ENCODE measurements around the gene FANCI.

The FANCI gene

DNA sequence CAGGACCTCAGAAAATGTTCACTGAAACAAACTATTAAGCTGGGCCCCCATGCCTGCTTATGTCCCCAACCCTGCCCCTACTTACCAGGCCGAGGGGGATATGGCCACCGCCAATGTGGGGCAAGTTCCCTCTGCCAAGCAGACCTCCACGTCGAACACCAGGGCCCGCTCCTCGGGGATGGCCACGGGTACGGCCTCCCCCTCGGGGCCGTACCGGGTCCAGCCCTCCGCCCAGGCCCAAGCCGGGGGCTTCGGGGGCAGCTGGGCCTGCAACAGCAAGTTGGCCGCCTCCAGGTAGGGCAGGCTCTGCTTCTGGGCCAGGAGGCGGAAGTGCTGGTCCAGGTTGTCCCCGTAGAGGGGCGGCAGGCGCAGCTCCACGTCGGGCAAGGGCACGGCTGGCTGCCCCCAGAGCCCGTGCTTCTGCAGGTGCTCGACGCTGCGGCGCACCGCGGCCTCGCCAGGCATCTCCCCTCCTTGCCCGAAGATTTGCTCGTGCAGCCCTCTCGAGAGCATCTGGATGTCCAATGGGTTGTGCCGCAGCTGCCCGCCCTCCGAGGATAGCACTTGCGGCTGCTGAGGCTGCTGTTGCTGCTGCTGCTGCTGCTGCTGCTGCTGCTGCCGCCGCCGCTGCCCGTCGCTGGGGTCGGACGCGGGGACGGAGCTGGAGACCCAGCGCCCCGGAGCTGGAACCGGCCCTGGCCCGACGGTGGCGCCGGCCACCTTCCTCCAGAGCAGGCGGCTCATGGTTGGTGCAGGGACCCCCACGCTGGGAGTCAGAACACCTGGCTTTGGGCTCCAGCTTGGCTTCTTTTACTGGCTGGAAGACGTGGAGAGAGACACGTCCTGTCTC, 89.5 kb downstream of the FANCI start:
- Histone ChIP-seq H3K79me2 (ENCODE audit: low read length) (peaks cover 62% of the 10 kb centered on the region), H3K9me3 (ENCODE audit: insufficient read depth, low read length) (no peaks in the 10 kb centered on the region), H3K9ac (ENCODE audit: low read length) (peak overlapping the region; percentile 82), H3K36me3 (replicated peaks; ENCODE audit: low read depth, low read length) (peaks cover 49% of the 10 kb centered on the region), H3K4me3 (ENCODE audit: low read length) (peak overlapping the region; percentile 84), H3K4me2 (ENCODE audit: low read length) (peak overlapping the region; percentile 97), H3K27me3 (ENCODE audit: low read depth, low read length) (no peaks in the 10 kb centered on the region), H3K27ac (ENCODE audit: low read length) (no peak overlapping the region), H2AFZ (ENCODE audit: low read depth, low read length) (no peak overlapping the region), H3K4me1 (ENCODE audit: low read length) (peaks cover 22% of the 10 kb centered on the region), H4K20me1 (ENCODE audit: insufficient read depth, low read length) (peaks cover 26% of the 10 kb centered on the region)
- TF ChIP-seq, protein P1, sequence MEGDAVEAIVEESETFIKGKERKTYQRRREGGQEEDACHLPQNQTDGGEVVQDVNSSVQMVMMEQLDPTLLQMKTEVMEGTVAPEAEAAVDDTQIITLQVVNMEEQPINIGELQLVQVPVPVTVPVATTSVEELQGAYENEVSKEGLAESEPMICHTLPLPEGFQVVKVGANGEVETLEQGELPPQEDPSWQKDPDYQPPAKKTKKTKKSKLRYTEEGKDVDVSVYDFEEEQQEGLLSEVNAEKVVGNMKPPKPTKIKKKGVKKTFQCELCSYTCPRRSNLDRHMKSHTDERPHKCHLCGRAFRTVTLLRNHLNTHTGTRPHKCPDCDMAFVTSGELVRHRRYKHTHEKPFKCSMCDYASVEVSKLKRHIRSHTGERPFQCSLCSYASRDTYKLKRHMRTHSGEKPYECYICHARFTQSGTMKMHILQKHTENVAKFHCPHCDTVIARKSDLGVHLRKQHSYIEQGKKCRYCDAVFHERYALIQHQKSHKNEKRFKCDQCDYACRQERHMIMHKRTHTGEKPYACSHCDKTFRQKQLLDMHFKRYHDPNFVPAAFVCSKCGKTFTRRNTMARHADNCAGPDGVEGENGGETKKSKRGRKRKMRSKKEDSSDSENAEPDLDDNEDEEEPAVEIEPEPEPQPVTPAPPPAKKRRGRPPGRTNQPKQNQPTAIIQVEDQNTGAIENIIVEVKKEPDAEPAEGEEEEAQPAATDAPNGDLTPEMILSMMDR (IDR thresholded peaks at IDR 0.05; ENCODE audit: low read depth, low read length) = no peak
- TF ChIP-seq EZH2phosphoT487 (IDR thresholded peaks at IDR 0.05; ENCODE audit: low read depth) = no peak

DNA sequence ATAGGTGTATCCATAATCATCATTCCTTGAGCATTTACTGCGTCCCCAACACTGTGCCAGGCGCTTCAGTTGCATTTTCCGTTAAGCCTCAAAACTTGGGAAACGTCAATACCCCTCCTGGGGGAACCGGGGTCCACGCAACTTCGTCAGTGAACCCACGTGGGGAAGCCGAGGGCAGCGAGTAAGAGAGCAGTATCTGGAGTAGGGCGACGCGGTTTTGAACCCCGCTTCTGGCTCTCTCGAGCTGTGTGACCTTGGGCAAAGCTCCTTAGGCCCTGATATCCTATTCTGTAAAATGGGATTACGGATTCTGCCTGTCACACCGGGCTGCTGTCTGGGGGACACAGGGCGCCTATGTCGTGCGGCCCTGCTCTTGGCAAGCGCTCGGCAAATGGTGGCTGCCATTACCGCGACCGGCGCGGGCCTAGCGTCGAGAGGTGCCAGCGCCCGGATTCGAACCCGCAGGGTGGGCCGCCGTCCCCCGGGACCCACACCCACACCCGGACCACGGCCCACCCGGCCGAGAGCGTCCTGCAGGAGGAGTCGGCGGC, 90.3 kb downstream of the FANCI start:
- no peaks in the 10 kb centered on the region for H3K9me3 ChIP-seq (ENCODE audit: insufficient read depth, low read length)
- TF ChIP-seq, protein P1 (IDR thresholded peaks at IDR 0.05; ENCODE audit: low read depth, low read length) = no peak
- TF ChIP-seq EZH2phosphoT487 (IDR thresholded peaks at IDR 0.05; ENCODE audit: low read depth) = no peak
- H4K20me1 ChIP-seq (ENCODE audit: insufficient read depth, low read length) = peaks cover 25% of the 10 kb centered on the region
- H3K4me1 ChIP-seq (ENCODE audit: low read length) = peaks cover 22% of the 10 kb centered on the region
- H3K79me2 ChIP-seq (ENCODE audit: low read length) = peaks cover 54% of the 10 kb centered on the region
- peaks cover 2% of the 10 kb centered on the region; the same call in 1 of the 2 replicates for H3K27me3 ChIP-seq (ENCODE audit: low read depth, low read length)
- no peak overlapping the region for H2AFZ ChIP-seq (ENCODE audit: low read depth, low read length)
- peaks cover 41% of the 10 kb centered on the region for H3K36me3 ChIP-seq (replicated peaks; ENCODE audit: low read depth, low read length)
- peak overlapping the region; percentile 84 for H3K4me3 ChIP-seq (ENCODE audit: low read length)
- H3K27ac ChIP-seq (ENCODE audit: low read length) = peak overlapping the region; percentile 65
- H3K9ac ChIP-seq (ENCODE audit: low read length) = peak overlapping the region; percentile 82
- H3K4me2 ChIP-seq (ENCODE audit: low read length) = peak overlapping the region; percentile 97

DNA sequence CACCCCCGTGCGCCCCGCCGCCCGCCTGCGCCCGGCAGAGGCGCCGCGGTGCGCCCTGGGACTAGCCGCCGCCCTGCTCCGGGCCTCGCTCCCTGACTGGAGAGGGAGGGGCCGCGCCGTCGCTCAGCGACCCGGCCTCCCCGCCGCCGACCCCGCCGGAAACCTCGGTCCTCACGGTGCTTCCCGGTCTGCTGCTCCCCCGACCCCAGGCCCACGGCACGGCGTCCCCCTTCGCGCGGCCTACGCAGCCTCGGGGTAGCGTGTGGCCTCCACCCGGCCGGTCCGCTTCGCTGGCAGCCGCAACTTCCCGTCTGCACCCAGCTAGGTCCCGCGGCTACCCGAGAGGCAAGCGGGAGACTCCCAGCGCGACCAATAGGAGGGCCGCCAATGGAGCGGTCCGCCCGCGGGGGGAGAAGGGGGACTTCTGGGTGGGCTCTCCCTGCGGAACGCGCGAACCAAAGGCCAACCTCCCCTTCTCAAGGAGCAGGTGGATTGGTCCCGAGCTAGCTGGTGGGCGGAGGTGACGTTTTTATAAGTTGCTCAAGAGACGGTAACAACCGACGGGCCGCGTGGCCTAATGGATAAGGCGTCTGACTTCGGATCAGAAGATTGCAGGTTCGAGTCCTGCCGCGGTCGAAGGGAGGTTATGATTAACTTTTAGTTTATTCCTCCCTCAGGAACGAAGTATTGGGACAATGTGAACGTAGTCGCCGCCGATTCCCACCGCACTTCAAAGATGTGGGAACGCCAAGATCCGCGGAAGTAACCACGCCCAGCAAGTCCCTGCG, 90.9 kb downstream of the FANCI start, which contains the start of gene POLG:
Gene POLG, minus strand, starts transcription at position 315 of the 788 bp plus-strand sequence. CDS start 1,070 bp downstream, outside the sequence.
- H3K9me3 ChIP-seq (ENCODE audit: insufficient read depth, low read length) = no peaks in the 10 kb centered on the region
- H2AFZ ChIP-seq (ENCODE audit: low read depth, low read length) = peak within 1 kb of the TSS; percentile 94
- peaks cover 22% of the 10 kb centered on the region for H3K4me1 ChIP-seq (ENCODE audit: low read length)
- H3K79me2 ChIP-seq (ENCODE audit: low read length) = peaks cover 48% of the 10 kb centered on the region
- peak within 1 kb of the TSS; percentile 65 for H3K27ac ChIP-seq (ENCODE audit: low read length)
- peaks cover 25% of the 10 kb centered on the region for H4K20me1 ChIP-seq (ENCODE audit: insufficient read depth, low read length)
- peak within 1 kb of the TSS; percentile 82 for H3K9ac ChIP-seq (ENCODE audit: low read length)
- peak within 1 kb of the TSS; percentile 97 for H3K4me2 ChIP-seq (ENCODE audit: low read length)
- TF ChIP-seq, protein P1 (IDR thresholded peaks at IDR 0.05; ENCODE audit: low read depth, low read length) = no peak
- no peak for TF ChIP-seq EZH2phosphoT487 (IDR thresholded peaks at IDR 0.05; ENCODE audit: low read depth)
- H3K4me3 ChIP-seq (ENCODE audit: low read length) = peak within 1 kb of the TSS; percentile 84
- H3K36me3 ChIP-seq (replicated peaks; ENCODE audit: low read depth, low read length) = peaks cover 34% of the 10 kb centered on the region
- H3K27me3 ChIP-seq (ENCODE audit: low read depth, low read length) = peaks cover 4% of the 10 kb centered on the region; the same call in 1 of the 2 replicates

All from OCI-LY3 (cell line).